MM.1S (cell line): ENCODE results near the gene JCAD.

ENCODE experiments used
- EZH2 ChIP-seq: fragments of 300-600 bp; sonication (generic); optimal IDR thresholded peaks from 2 replicates; pipeline ENCODE3; 2017; ENCODE audit warnings: low read depth, mild to moderate bottlenecking, antibody characterized with exemption, low read length, mixed read lengths
- TF ChIP-seq, protein P1 (sequence below): fragments of 300-600 bp; sonication (generic); IDR thresholded peaks from 2 replicates; pipeline ENCODE4 v1.5.1; 2016; ENCODE audit warnings: antibody characterized with exemption, low read length, mixed read lengths

GRCh38 chr10:30072068-30072467, 12.7 kb upstream of the JCAD start:
- no peak for TF ChIP-seq EZH2
- TF ChIP-seq, protein P1, sequence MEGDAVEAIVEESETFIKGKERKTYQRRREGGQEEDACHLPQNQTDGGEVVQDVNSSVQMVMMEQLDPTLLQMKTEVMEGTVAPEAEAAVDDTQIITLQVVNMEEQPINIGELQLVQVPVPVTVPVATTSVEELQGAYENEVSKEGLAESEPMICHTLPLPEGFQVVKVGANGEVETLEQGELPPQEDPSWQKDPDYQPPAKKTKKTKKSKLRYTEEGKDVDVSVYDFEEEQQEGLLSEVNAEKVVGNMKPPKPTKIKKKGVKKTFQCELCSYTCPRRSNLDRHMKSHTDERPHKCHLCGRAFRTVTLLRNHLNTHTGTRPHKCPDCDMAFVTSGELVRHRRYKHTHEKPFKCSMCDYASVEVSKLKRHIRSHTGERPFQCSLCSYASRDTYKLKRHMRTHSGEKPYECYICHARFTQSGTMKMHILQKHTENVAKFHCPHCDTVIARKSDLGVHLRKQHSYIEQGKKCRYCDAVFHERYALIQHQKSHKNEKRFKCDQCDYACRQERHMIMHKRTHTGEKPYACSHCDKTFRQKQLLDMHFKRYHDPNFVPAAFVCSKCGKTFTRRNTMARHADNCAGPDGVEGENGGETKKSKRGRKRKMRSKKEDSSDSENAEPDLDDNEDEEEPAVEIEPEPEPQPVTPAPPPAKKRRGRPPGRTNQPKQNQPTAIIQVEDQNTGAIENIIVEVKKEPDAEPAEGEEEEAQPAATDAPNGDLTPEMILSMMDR = no peak
